ENCODE data around the gene ATP8A2.

The ATP8A2 gene

DNA sequence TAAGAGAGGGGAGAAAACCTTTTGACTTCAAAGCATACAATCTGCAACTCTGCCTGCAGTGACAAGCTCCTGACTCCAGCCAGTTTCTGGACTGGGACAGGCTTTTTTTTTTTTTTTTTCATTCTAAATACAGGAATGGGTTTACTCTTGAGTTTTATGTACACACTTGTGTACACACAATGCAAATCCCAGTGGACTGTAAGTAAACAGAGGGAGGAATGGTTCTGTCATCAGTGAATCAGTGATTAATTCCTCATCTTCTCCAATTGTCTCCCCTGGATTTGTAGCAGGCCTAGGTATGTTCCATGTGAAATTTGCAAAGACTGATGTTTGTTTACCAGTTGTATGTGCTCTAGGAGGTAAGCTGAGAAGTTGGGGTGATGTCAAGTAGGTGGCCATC is 495.3 kb downstream of the ATP8A2 start:
- no peak for DNase-seq

DNA sequence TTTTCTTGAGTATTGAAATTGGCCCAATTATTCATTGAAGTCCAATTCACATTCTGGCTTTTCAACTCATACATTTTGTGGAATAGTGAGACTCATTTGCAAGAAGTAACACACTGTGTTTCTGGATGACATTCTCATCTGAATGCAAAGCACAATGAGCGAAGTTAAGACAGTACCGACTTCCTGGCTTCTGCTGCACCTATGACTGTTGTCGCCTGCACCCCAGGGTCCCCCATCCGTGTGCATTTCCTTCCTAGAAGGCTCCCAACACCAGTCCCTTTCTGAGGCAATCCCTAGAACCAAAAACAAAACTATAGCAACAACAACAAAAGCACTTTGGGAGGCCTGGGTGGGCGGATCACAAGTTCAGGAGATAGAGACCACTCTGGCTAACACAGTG is 496.7 kb downstream of the ATP8A2 start:
- no peak for DNase-seq

DNA sequence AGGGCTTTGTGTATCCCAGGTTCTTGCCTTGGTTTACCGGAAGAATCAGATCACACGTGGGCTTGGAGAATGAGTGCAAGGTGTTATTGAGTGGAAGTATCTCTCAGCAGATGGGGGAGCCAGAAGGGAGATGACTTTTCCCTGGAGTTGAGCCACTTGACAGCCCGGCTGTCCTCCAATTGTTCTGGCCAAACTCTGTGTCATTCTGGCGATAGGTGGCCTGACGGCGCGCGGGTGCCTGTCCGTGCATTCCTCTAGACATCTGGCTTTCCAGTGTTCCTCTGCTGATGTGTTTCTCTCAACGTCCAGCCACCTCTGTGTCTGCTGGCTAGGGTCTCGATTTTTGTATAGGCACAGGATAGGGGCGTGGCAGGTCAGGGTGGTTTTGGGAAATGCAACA is 498.2 kb downstream of the ATP8A2 start:
- no peak for DNase-seq

DNA sequence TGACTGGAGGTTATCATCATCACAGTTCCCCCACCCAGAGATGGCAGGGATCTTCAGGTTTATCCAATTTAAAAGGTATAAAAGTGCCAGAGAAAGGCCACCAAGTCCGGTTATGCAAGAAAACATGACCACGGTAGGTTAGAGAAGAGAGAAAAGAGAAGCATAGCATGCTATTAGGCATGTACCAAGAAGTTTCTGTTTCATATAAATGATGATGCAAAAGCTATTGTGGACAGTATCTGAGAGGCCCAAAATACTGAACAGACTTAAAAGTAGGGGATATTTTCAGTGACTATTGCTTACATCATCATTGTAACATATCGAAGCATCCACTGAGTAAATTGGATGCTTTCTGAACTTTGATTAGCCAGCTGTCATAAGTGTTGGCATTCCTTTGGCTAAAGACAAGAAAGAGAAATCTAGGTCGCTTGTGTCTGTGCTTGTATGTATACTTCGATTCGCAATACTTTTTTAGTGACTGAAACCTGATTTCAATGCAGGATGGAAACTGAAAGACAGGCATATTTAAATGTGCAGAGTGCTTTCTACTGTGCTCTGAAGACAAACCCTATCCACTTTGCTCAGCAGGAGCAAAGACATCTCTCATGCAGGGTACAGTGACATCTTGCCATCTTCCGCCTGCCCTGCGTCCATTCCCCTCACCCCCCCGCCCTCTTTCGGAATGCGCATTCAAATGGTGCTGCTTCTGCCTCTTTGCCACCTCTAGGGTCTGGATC is 499.8 kb downstream of the ATP8A2 start:
- no peak for DNase-seq

DNA sequence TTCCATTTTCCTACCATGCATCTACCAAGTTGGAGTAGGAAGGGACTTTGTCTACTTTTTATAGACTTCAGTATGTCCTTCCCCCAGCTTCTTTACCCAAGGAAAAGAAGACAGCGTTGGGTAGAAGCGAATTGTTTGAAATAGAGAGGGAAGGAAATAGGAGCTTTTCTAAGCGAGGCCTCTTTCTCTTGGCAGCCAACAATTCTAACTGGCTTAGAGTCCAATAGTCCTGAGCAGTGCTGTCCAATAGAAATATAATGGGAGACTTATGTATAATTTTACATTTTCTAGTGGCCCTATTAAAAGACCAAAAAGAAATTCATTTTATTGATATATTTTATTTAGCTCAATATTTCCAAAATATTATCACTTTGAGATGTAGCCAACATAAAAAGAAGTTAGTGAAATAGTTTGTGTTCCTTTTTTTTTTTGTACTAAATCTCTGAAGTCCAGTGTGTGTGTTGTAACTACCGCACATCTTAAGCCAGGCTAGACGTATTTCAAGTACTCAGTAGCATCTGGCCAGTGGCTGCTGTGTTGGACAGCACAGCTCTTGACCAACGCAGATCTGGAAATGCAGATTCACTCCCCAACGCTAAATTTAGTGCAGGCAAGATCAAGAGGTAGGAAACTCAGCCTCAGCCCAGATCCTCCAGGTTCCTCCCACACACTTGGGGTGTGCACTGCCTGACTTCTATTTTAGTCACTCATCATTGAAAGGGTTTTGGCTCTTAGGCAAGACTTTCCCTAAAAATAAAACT is 500.9 kb downstream of the ATP8A2 start:
- no peak for DNase-seq

DNA sequence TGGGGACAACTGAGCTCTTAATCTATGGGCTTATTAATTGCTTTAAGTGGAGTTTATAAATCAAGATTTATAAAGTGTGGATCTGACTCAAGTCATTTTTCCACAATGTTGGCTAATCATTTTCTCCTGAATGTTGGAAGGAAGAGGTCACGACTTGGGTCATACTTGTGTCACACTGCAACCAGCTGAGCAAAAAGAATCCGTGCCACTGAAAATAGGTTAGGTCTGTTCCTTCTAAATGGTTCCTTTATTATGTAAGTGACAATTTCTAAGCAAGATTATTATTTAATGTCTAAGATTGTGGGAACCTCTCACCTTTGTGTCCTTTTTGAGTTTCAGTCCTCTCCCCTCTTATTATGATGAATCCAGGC is 501.5 kb downstream of the ATP8A2 start:
- no peak for DNase-seq

DNA sequence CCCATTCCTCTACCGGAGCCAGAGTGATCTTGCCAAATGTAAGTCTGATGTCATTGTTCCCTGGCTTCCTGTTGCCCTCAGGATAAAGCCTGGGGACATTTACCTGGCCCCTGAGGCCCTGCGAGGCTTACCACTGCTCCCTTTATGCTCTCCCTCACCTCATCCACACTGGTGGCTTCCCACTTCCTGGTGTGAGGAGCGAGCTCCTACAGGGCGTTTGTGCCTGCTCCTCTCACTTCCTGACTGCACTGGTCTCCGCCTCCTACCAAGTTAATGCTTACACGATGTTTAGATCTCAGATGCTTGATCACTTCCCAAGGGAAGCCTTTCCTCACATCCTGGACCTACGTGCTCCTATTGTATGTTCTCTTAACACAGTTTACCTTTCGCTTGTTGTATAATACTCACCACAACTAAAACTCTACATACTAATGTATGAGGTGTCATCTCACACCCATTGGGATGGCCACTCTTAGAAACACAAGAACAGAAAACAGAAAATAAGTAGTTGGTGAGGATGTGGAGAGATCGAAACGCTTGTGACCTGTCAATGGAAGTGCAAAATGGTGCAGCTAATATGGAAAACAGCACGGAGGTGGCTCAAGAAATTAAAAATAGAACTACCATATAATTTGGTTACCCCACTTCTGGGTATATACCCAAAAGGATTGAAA is 502.4 kb downstream of the ATP8A2 start:
- no peak for DNase-seq

DNA sequence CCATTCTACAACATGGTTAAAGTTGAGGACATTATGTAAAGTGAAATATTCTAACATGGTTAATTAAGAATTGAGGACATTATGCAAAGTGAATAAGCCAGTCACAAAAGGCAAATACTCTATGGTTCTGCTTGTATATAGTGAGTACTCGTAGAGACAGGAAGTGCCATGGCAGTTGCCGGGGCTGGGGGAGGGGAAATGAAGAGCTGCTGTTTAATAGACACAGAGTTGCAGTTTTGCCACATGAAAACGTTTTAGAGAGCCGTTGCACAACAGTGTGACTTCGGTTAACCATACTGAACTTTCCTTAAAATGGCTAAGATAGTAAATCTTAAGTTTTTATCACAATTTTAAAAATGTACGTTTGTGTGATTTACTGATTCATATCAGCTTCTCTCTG is 503.1 kb downstream of the ATP8A2 start:
- peak; percentile 58 for DNase-seq

DNA sequence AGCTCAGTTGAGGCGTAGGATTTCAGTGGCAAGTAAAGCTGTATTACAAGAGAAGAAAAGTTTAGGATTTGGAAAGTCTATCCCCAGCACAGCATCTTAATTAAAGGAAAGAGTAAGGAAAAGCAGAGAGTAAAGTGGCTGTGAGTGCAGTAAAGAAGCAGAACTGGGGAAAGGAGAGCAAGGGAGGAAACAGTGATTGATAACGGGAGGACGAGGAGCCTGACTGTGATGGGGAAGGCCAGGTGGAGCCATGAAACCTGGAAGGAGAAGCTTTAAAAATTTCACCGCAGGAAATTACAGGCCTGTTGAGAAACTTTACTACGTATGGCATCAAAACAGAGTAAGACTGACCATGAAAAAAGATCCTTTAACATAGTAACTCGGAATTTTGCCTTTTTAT is 504.5 kb downstream of the ATP8A2 start:
- no peak for DNase-seq

DNA sequence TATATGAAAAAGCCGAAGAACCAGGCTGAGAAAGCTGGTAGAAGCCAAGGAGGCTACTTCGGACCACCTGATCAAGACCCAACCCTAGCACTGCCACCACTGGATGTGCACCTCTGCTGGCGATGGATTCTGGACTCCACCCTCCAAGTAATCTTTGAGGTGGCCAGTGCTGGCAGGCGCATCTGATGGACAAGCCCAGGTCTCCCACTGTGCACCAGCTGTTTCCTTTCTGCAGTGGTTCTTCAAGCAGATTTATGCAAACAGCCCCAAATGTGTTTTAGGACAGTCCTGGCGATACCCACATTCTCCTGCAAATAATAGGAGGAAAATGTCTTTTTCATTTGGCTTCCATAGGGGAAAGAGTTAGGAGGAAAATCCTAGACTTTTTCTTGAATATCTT is 507.7 kb downstream of the ATP8A2 start:
- DNase-seq: no peak

DNA sequence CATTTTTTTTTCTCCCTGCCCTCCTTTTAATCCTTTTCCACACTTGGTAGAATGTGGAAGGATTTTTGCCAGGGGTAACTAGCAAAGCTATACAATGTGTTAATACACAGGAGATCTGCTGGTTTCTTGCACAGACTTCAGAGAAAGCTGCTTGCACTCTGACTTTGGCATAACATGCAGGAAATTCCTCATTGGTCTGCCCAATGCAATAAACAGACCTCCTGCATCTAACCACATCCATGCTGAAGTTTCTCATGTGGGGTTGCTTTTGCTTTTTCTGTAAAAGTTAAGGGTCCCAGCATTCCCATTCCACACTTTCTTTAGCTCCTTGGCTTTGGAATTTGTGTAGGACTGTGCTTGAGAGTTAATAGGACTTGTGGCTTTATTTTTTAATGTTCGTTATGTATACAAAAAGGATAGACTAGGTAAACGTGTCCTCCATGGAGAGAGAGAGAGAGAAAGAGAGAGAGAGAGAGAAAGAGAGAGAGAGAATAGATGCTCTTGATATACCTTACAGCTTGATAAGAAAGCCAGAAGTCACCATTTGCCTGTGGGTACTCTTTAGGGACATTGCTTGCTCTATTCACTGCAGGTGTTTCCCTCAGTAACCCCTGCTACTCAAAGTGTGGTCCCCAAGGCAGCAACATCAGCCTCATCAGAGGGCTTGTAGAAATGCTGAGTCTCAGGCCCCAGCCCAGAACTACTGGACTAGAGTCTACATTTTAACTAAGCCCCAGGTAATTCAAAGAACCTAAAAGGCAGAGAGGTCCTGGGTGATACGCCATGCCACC is 509.6 kb downstream of the ATP8A2 start:
- no peak for DNase-seq

DNA sequence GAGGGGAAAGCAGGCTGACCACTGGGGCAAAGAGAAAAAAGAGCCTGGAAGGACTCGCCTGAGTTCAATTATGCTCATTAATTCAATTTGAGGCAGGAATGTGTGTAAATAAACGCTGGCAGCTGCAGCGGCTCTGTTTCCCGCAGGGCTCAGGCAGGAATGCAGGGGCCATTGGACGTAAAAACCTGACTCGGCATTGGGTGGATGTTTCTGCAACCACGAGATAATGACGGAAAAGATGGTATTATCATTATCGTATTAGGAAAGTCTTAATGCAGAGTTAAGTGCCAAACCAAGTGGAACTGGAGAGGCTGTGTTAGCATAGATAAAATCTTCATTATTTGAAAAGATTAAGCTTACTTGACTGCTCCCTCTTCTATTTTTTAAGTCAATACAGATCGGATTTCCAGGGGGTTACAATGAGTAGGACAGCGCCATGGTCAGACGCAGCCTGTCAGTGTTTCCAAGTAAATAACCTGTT is 510.2 kb downstream of the ATP8A2 start:
- DNase-seq: no peak

DNA sequence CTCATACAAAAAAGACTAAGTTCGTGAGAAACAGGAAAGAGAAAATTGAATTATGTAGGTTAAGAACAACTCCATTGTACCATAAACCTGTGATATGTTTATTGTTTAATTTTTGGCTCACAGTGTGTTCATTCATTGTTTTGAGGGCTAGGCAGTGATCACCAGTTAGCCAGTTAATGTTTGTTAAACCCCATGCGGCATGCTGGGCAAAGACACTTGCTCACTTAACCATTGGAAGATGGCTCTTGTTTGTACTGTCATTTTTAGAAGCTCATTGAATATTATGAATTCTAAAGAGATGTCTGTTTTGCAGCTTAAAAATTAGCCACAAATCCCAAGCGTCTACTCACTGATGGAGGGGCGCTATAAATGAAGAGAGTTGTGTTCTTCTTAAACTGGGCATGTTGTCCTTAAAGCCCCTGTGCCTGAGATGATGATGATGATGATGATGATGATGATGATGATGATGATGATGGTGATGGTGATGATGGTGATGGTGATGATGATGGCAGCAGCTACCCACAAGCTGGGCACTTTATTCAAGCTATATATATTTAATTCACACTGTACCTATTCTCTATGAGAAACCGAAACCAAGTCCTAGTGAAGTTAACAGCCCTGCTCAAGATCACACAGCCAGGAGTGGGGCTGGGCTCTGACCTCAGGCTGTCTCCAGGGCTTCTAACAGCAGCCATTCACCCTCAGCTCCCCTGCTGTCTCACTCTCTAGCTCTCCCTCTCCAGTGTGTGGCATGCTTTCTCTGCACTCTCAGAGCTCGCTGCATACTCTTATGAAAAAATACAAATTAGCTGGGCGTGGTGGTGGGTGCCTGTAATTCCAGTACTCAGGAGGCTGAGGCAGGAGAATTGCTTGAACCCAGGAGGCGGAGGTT is 510.9 kb downstream of the ATP8A2 start:
- no peak for DNase-seq

DNA sequence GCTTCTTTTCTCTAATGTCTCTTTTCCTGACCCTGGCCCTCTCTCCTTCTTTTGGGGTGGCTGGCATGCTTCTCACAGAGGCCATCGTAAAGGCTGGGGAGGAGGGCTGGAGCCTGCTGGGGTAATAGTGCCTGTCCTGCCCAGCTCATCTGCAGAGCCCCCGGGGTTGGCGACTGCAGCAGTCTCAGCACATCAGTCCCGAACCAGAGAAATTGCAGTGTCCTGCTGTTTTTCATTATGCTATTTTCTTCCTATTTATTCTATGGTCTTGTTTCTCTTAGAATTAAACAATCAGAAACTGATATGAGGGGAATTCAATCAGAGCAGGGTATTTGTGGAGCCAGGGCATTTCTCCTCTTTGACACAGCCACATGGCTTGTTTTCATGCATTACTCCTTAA is 513.6 kb downstream of the ATP8A2 start:
- no peak for DNase-seq

DNA sequence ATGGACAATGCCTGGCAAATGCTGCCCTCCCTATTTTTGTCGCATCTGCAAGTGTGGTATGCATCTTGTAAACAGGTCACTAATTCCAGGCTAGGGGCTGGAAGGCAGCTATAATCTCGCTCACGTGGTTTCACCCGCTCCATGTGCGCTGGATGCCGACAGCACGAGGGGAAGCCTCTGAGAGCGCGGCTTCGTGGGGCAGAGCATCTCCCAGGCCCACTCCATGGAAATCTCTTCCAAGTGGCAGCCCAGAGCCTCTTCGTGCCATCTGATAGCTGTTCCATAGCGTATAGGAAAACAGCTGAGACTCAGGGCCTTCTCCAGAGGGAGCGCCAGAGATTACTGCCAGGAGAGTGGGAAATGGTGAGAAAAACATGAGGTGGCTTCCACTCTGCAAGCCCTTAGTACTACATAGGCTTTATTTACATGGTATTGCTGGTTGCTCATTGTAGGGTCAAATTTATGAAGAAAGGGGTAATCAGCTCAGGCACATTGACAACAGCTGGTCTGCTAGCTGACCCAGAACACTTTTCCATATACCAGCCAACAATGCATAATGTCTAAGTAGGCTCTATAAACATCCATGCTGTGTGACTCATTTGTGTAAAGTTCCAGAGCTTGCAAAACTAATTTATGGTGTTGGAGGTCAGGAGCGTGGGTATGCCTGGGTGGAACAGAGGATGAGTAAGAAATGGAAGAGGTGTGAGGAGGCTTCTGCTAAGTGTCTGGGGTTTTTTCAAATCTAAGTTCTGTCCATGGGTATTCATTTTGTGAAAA is 514.9 kb downstream of the ATP8A2 start:
- no peak for DNase-seq

DNA sequence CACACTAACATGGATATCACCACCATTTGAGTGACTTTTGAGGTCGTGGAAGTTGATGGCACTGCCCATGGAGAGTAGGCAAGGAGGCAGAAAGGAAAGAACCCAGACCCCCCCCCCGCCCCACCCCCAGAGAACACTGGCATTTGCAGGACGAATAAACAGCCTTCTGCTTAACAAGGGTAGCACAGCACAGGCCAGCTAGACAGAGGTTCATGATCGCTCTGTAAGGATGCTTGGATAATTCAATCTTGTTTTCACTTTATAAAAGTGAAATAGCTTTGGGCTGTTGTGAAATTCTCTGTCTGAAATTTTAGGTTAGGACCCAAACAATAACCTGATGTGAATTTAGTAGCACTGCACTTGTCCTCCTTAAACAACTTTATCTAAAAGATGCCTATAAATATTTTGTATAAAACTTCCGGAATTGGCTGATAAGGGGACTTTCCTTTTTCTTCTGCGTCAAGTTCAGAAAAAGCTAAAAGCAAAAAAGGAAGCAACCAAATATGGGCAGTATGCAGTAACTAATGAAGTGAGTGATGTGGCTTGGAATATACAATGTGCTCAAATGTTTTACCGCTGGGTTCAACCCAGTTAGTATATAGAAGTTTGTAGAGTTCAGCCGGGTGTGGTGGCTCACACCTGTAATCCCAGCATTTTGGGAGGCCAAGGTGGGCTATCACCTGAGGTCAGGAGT is 516.3 kb downstream of the ATP8A2 start:
- DNase-seq: peak; percentile 49

DNA sequence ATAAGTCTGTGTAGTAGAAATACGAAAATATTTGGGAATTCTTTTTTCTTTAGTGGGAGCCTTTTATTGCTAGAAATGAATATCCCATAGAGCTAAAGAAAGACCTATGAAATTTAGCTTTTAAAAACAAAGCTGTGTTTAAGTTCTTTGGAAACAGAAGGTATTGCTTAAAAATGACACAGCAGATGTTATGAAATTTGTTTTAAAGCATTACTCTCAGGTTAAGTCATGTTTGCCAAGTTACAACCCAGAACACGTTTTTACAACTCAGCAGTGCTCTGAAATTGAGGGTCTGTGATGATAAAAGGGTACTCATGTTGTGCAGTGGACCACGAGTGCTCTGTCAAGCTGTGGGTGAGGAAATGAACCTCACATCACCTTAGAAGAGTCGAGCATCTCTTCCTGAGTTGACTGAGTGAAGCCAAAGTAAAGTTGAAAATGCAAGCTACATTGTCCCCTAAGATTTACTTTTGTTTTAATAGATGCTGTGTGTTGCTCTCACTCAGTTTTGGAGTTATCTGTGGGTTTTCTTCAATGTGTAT is 519.0 kb downstream of the ATP8A2 start:
- no peak for DNase-seq

DNA sequence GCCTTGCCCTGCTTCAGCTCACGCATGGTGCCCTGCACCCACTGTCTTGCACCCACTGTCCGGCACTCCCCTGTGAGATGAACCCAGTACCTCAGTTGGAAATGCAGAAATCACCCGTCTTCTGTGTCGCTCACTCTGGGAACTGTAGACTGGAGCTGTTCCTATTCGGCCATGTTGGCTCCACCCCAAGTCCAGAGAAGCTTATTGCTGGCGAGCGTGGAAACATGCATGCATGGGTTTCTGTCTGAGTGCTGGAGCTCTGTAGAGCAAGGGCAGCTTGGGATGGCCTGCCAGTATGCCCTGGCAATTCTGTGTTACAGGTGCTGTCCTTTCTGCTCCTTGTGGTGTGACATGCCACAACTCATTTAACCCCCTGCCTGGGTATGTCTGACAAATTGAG is 527.2 kb downstream of the ATP8A2 start:
- DNase-seq: no peak

DNA sequence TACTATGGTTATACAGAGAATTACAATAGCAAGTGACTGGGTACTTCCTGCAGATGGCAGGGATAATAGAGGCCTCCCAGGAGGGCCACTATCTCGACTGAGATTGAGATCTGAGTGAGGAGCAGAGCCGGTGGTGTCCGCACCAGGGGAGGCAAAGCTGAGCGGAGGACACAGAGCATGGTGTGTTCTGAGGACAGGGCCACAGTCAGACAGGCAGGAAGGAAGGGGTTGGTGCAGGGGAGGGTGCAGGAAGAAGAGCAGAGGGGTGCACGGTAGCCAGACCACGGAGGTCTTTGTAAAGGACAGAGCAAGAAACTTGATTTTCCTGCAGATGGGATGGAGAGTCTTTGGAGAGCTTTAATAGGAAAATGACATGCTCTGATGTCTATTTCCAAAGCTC is 527.7 kb downstream of the ATP8A2 start:
- no peak for DNase-seq

DNA sequence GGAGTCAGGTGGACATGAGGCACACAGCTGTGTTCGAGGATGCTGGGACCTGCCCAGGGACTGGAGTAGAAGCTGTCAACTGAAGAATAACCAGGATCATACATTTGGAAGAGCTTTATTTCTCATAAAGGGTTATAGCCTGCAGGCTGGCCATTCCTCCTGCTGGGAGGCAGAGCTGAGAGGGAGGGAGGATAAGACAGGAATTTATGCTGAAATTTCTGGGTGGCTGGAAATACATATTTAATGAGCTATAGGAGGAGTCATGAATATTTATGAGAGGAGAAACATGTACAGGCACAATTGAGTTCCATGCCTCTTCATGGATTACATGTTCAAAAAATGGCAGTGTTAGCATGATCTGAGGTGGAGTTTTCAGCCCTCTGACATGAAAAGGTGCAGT is 528.2 kb downstream of the ATP8A2 start:
- no peak for DNase-seq

Measured in CD4-positive, alpha-beta T cell treated with Interleukin-4 for 4 hours (primary cell).